Measurements from ENCODE around the gene FCRL1.

FCRL1 gene

GRCh38 chr1:157766792-157767191 is 53.1 kb downstream of the FCRL1 start:
- H3K4me3 ChIP-seq (ENCODE audit: low read length) = no peak overlapping the region
- TF ChIP-seq, protein P1, sequence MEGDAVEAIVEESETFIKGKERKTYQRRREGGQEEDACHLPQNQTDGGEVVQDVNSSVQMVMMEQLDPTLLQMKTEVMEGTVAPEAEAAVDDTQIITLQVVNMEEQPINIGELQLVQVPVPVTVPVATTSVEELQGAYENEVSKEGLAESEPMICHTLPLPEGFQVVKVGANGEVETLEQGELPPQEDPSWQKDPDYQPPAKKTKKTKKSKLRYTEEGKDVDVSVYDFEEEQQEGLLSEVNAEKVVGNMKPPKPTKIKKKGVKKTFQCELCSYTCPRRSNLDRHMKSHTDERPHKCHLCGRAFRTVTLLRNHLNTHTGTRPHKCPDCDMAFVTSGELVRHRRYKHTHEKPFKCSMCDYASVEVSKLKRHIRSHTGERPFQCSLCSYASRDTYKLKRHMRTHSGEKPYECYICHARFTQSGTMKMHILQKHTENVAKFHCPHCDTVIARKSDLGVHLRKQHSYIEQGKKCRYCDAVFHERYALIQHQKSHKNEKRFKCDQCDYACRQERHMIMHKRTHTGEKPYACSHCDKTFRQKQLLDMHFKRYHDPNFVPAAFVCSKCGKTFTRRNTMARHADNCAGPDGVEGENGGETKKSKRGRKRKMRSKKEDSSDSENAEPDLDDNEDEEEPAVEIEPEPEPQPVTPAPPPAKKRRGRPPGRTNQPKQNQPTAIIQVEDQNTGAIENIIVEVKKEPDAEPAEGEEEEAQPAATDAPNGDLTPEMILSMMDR (conservative IDR thresholded peaks at IDR 0.05; ENCODE audit: low read length) = no peak
- no peak for DNase-seq (ENCODE audit: low read depth)

DNA sequence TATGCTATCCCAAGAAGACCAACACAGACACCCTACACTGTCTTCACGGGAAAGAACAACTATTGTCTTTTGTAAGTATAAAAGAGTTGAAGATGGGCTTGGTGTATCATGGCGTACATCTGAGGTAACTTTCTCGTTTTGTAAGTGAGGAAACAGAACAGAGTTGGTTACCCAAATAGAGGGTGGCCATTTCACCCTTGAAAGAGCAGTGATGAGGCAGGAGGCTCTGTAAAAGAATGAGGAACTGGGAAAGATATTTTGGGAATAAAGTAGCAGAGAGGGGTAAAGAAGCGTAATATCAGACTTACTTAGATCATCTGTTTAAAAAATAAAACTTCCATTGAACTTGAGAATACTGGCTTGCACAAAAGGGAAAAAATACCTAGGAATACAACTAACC is 61.9 kb downstream of the FCRL1 start:
- TF ChIP-seq, protein P1 (conservative IDR thresholded peaks at IDR 0.05; ENCODE audit: low read length) = no peak

GRCh38 chr1:157753611-157754010 is 66.3 kb downstream of the FCRL1 start:
- no peak overlapping the region for H3K4me3 ChIP-seq (ENCODE audit: low read length)
- no peak for DNase-seq (ENCODE audit: low read depth)
- TF ChIP-seq, protein P1 (conservative IDR thresholded peaks at IDR 0.05; ENCODE audit: low read length) = no peak

More for the DNA sequence above, 61.9 kb downstream of the FCRL1 start:
- DNase-seq (ENCODE audit: low read depth) = no peak
- H3K4me3 ChIP-seq (ENCODE audit: low read length) = no peak overlapping the region

GRCh38 chr1:157751283-157751682 is 68.6 kb downstream of the FCRL1 start:
- H3K4me3 ChIP-seq (ENCODE audit: low read length) = no peak overlapping the region
- TF ChIP-seq, protein P1 (conservative IDR thresholded peaks at IDR 0.05; ENCODE audit: low read length) = no peak
- DNase-seq (ENCODE audit: low read depth) = no peak

DNA sequence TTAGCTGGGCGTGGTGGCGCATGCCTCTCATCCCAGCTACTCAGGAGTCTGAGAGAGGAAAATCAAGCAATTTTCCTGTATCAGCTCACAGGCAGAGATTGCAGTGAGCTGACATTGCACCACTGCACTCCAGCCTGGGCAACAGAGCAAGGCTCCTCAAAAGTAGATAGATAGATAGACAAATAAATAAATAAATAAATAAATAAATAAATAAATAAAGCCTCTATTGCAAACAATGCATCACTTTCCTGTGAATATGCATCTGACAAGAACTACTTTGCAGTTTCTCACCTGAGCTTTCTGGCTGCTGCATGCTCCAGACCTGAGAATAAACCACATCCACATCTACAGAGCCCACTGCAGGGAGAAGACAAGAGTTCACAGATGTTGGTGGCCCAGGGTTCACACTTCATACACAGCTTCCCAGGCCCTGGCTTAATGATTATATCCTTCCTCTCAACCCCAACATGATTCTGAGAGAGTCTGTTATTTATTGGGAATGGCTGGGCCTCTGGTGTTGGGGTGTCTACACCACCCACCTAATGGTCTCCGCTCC is 71.6 kb downstream of the FCRL1 start:
- TF ChIP-seq, protein P1 (conservative IDR thresholded peaks at IDR 0.05; ENCODE audit: low read length) = no peak
- no peak for DNase-seq (ENCODE audit: low read depth)
- no peak overlapping the region for H3K4me3 ChIP-seq (ENCODE audit: low read length)
